GM19328 (cell line): Measurements from ENCODE around the gene RAI14.
"Not testable (repeated sequence)": the region's sequence is repeated elsewhere in the genome, so short reads cannot be mapped to it uniquely, and the experiment has no call there.

Source experiments
- ATAC-seq: cut with Tn5 transposase; IDR thresholded peaks from one replicate; pipeline ENCODE4 v1.9.1; 2021; ENCODE audit warnings: mild to moderate bottlenecking, moderate library complexity; ENCODE audit not compliant: unreplicated experiment

The RAI14 gene

DNA sequence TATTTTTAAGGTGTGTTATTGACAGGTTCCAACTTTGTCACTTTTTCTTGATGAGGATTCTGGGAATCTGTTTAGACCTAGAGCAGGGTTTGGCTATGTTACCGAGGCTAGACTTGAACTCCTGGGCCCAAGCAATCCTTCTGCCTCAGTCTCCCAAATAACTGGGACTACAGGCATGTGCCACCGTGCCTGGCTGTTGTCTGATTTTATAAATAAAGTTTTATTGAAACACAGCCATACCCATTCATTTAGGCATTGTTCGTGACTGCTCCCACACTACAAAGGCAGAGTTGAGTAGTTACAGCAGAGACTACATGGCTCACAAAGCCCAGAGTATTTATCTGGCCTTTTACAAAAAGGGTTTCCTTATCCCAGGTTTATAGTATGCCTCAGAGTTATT, 102.4 kb downstream of the RAI14 start:
- no peak for ATAC-seq

DNA sequence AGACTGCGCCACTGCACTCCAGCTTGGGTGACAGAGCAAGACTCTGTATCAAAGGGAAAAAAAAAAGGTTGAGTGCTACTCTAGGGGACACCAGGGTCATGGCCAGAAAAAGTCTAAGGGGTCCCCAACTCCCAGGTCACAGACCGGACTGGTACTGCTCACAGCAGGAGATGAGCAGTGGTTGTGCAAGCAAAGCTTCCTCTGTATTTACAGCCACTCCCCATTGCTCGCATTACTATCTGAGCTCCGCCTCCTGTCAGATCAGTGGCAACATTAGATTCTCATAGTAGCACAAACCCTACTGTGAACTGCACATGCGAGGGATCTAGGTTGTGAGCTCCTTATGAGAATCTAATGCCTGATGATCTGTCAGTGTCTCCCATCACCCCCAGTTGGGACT, 103.1 kb downstream of the RAI14 start:
- not testable (repeated sequence) for ATAC-seq

DNA sequence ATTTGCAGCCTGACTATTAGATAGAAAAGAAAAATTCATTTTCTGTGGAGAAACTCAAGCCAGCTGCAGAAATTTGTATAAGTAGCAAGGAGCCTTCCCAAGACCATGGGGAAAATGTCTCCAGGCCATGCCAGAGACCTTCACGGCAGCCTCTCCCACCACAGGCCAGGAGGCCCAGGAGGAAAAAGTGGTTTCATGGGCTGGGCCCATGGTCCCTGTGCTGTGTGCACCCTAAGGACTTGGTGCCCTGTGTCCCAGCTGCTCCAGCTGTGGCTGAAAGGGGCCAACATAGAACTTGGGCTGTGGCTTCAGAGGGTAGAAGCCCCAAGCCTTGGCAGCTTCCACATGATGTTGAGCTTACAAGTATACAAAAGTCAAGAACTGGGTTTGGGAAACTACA, 109.5 kb downstream of the RAI14 start:
- no peak for ATAC-seq

DNA sequence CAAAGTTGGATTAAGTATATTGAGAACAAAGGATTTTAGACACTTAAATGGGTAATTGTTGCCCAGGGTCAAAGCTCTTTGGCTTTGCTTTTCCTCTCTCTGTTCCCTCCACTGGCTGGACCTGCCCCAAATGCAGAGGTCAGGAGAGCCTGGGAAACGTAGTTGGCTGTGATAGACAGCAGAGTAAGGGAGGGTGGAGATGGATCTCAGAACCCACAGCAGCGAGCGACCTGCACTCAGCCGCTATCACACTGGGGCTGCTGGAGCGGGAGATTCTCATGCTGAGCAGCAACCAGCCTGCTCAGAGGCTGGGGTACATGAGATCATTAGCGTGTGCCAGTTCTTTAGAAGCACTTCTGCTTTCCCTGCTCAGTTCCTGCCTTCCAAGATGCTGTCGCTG, 111.1 kb downstream of the RAI14 start:
- ATAC-seq = no peak

DNA sequence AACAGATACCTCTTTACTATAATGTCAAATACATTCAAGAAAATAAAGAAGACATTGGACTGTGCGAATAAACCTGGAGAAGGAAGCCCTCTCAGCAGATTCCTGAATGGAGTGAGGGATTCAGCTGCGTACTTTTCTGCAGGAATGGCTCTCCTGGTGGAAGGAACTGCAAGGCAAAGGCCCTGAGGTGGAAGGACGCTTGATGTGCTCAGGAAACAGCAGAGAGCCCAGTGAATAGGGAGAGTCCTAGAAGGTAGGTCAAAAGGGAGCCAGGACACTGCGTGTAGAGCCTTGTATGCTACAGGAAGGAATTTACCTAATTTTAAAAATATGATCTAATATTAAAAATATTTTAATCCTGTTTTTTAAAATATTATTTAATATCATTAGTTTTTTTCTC, 114.4 kb downstream of the RAI14 start:
- no peak for ATAC-seq

DNA sequence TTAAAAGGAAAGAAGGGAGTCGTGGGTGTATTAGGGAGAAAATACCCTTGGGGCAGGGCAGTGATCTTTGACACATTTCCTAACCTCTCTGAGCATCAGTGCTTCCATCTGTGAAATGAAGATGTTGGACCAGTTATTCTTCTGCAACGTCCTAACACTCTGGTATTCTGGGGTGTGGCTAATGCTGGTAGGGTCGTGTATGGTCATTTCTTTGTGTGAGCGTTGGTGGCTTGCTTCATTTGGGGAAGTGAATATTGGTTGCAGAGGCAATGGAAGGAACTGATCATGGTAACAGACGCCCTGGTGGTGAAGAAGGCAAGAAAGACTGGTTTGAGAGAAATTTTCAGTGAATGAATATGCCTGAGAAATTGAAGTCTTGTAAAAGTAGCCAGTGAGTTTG, 114.9 kb downstream of the RAI14 start:
- no peak for ATAC-seq

DNA sequence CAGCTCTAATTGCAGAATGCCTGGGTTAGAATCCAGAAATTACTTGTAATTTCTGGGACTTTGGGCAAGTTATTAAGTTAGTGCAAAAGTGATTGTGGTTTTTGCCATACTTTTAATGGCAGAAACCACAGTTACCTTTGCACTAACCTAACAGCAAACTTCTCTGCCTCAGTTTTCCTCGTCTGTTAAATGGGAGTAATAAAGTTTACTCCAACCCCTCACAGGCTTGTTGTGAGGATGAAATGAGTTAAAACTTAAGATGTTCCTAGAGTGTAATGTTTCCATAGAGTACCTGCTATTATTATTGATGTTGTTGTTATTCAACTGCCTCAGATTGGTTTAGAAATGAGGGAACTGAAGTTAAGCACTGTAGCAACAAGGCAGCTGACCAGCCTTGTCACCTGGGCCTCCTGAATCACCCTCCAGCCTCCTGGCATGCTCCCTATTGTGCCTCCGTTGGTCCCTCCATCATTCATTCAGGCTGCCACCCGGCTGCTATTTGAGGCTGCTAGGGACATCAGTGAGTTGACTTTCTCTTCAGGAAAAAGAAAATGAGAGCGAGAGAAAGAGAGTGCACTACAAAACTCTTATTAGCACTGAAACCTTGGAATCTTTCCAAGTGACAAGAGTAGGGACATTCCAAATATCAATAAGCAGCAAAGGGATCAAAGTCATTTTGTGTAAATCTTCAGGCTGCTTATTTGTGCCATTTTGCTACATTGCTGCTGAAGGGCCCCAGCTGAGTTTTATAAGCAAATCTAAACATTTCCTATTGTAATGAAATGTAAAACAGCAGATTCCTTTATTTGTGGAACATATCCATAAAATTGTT, 116.4 kb downstream of the RAI14 start:
- ATAC-seq = no peak

DNA sequence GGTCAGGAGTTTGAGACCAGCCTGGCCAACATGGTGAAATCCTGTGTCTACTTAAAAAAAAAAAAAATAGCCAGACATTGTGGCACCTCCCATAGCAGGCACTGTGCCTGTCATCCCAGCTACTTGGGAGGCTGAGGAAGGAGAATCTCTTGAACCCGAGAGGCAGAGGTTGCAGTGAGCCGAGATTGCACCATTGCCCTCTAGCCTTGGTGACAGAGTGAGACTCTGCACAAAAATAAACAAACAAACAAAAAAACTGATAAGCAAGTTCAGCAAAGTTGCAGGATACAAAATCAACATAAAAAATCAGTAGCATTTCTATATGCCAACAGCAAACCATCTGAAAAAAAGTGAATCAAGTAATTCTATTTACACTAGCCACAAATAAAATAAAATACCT, 118.0 kb downstream of the RAI14 start:
- no peak for ATAC-seq

DNA sequence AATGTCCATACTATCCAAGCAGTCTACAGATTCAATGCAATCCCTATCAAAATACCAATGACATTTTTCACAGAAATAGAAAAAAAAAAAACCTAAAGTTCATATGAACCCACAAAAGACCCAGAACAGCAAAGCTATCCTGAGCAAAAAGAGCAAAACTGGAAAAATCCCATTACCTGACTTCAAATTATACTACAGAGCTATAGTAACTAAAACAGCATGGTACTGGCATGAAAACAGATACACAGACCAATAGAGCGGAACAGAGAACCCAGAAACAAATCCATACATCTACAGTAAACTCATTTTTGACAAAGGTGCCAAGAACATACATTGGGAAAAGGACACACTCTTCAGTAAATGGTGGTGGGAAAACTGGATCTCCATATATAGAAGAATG, 118.5 kb downstream of the RAI14 start:
- not testable (repeated sequence) for ATAC-seq

DNA sequence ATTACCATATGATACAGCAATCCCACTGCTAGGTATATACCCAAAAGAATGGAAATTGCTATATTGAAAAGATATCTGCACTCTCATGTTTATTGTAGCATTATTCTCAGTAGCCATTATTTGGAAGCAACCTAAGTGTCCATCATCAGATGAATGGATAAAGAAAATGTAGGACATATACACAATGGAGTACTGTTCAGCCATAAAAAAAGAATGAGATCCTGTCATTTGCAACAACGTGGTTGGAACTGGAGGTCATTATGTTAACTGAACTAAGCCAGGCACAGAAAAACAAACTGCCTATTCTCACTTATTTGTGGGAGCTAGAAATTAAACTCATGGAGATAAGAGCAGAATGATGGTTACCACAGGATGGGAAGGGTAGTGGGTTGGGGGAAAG, 119.8 kb downstream of the RAI14 start:
- ATAC-seq = no peak

DNA sequence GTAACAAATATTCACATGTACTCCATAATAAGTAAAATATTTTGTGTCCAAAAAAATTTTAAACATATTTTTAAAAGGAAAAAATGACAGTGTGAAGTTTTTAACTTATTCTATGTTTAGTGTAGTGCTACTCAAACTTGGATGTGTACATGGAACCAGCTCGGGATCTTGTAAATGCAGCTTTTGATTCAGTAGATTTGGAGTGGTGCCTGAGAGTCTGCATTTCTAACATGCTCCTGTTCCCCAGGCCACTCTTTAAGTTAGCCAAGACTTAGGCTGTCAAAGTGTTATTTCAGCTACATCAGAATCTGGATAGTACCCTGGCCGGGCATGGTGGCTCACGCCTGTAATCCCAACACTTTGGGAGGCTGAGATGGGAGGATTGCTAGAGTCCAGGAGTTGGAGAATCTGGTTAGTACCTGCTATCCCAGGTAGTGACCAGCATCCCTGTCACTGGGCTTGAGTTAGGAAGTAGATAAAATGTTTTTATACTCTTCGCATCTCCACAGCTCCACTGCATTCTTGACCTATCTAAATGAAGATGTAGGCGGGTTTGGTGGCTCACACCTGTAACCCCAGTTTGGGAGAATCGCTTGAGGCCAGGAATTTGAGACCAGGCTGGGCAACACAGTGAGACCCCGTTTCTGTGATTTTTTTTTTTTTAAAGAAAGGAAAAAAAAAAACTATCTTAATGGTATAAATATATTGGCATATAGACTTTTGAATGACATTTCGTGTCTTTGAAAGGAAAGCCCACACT, 122.1 kb downstream of the RAI14 start:
- ATAC-seq = no peak

DNA sequence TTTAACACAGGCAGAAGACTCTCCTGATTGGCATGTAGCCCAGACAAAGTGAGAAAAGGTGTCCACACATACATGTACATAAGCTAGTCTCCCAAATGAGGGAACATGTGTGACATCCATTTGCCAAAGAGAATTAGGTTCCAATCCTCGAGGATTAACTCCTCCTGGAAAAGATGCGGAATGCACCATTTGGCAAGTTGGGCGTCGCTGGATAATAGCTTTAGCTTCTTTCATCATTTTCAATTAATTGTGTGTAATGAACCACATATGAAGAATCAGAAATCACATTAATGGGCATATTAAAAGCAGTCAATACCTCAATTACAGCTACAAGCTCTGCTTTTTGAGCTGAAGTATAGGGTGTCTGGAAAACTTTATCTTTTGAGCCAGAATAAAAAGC, 127.8 kb downstream of the RAI14 start:
- not testable (repeated sequence) for ATAC-seq

DNA sequence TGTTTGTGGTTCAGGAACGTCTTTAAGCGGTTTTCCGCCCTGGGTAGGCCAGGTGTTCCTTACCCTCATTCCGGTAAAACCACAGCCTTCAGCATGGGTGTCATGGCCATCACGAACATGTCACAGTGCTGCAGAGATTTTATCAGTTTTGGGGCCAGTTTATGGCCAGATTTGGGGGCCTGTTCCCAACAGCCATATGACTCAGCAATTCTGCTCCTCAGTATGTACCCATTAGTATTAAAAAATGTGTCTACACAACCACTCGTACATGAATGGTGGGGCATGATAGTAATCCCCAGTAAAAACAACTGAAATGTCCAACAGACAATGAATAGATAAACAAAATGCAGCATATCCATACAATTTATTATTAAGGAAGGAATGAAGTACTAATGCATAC, 130.9 kb downstream of the RAI14 start:
- ATAC-seq = no peak

DNA sequence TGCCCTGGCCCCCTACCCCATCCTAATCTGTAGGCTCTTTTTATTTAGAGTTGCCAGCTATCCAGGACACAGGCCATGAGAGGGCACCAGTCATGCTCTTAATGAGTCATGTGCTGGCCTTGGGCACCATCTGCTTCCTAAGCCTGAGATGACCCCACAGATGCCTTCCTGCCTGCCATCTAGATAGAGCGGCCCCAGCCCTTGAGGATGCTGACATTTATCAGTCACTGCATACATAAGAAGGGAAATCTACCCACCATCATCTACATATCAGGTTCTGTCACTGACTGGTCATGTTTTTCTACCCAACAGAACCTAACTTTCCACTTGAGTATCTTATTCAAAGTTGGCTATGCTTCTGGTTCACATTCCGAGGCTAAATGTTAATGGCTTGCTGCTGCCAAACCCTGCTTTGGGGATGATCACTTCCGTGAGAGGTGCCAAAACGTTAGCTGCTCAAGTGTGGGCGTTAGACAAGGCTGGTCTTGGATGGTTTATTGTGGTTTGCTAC, 132.9 kb downstream of the RAI14 start:
- ATAC-seq = no peak

DNA sequence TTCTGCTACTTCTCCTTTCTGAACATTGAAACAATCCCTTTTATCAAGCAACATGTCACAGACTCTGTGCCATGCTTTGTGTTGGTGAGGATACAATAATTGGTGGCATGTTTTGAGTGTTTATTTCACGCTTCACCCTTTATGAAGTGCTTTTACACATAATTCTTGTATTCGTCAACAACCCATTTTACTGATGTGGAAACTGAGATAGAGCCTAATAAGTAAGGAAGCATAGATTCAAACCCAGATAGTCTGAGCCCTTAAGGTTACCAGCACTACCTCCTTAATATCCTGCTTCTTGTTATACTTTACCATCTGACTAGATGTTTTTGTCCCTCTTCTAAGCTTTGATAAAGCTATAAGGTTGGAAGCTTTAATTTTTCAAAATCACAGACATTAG, 133.5 kb downstream of the RAI14 start:
- no peak for ATAC-seq

DNA sequence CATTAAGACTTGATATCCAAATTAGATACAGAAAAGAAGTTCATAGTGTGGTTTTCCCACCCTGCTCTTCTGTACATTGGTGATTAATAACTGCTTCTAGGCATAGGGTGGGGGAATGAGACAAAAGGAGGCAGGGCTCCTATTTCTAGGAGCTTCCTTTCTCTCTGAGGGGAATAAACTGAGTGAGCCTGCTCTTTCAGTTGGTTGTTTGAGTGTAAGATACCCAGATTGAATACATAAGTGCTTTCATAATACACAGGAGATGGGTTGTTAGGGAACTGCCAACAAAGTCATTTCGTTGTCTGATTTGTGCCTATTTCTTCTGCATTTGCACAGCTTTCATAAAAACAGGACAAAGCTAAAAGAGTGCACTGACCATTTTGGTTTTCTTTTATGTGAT, 133.9 kb downstream of the RAI14 start:
- no peak for ATAC-seq

DNA sequence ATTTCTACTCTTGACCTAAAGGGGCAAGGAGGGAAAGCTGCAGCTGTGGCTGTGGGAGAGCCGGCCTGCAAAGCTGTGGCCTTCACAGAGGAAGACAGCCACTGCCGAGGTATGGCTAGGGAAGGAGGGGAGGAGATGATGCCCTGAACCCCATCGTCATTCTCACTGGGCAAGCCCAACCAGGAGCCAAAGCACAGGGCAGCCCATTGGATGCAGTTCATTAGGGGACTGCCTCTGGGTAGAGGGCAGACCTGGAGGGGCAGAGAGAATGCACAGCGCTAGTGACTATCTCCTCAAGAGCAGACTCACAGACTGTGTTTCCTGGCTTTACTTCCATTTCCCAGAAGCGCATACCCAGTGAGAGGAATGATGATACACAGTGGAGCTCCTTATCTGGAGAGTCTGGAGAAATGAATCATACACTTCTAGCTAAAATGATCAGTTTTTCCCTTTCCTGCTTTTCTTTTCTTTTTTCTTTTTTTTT, 135.7 kb downstream of the RAI14 start:
- ATAC-seq = no peak

DNA sequence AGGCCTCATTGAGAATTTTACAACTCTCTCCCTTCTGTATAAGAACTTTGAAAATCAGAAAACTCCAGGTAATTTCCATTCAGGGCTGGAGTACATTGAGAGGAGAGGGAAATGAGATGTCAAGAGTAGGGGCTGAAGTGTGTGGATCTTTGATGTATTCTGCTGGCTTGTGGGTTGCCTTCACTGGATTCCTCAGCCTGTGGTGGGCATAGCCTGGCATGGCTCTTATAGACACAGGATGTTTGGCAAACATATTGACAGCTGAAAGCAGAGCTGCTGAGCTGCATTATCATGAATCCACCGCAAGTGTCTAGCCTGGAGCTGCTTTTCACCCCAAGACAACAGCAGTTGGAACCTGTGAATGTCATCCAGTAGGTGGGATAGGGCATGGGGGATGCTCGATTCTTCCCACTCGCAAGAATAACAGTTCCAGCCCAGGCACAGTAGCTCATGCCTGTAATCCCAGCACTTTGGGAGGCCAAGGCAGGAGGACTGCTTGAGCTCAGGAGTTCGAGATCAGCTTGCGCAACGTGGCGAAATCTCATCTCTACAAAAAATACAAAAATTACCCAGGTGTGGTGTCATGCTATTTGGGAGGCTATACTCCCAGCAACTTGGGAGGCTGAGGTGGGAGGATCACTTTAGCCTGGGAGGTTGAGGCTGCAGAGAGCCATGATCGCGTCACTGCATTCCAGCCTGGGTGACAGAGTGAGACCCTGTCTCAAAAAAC, 146.9 kb downstream of the RAI14 start:
- ATAC-seq = no peak

DNA sequence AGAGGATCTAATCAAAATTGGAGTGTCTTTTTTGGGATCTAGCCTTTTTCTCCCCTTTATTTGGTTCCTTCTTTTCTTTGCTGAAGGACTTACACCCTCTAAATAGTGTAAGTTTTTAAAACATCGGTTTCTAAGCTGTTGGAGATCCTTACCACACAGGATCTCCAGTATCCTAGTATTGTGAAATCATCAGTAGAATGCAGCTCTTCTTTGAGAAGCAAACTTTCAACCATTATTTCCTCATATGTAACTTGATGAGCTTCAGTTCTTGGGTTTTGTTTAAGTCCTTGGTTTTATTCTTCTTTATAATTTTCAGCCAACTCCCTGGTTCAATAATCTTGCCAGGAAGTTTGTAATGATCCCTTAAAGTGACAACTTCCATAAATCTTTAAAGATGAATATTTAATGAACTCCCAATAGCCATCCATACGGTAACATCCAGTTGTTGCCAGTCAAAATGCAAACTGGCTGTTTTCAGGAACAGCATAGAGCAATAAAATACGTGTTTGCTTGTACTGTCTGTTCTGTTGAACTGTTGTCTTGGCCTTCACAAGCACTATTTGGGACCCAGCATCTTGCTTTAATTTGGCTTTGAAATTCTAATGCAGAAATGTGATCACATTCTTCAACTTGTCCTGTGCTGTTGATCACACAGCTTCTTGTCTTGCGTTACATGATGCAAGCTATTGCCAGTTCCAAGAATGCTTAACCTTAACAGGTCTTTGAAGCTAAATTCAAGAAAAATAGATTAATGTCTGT, 148.0 kb downstream of the RAI14 start:
- ATAC-seq = no peak

DNA sequence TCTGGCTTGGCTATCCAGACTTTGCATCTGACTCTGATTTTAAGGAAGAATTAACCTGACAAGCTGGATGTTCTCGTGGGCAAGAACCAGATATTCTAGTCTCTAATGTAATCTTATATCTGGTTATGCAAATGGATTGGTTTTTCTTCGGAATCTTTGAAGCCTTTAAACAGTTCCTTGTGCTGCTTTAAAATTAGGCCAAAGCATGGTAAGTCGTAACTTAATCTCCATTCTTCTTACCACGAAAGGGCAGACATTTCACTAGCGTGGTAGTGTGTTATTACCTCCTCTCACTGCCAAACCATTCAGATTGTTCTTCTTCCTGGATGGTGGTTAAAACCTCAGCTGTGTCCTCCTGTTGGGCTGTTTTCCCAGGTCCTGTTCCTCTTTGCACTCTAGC, 148.8 kb downstream of the RAI14 start:
- ATAC-seq = no peak

DNA sequence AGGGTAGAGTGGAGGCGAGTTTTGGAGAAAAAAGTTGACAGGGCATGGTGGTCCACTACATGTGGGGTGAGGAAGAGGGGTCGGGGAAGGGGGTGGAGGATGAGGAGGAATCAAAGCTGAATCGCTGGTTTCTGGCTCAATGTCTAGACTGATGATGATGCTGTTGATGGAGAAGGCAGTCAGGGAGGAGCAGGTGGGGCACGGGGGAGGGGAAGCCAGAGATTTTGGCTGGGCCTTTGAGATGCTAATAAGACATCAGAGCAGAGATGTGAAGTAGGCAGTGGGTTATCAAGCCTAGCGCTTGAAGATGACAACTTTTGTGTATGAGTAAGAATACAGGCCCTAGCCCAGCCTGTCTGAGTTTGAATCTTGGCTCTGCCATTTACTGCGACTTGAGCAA, 150.4 kb downstream of the RAI14 start:
- no peak for ATAC-seq
